Adipose tissue (tissue), 3 donors: ENCODE results near the gene ATG9B. TPM values are rescaled to one million over a fixed set of nuclear protein-coding genes. Genes with fewer than 3 reads are reported as not detected.
A peak's percentile ranks its signal among the peaks of the same experiment; 100 is the strongest.

Experiments
- H3K27ac ChIP-seq: one replicate; pipeline ENCODE4 v1.5.1; 2013; ENCODE audit warnings: low read depth, low read length
- WGBS, 3 donors: extraction: QIAGEN DNeasy Blood & Tissue Kit; methylation state at CpG; one replicate each; pipeline ENCODE4 v1.1.7; 2013; 5-methylcytosine and 5-hydroxymethylcytosine counted together
- polyA plus RNA-seq, 3 donors: library from polyadenylated mRNA; stranded (reverse); fragments of 200-250 nt; gene quantifications; one replicate each; pipeline ENCODE4 v1.2.3, GENCODE V29; 2013
- donor health status: healthy with polysubstance abuse.
- donor health status: Bipolar disorder and iron deficiency.
- donor health status: healthy.

ATG9B gene
- polyA plus RNA-seq, 3 donors: 0.11 to 2.1 (median 0.37) TPM

GRCh38 chr7:151060416-151061212 is 36.3 kb upstream of the ATG9B start:
- no peak overlapping the region for H3K27ac ChIP-seq
- 10 to 18% (median 16%) methylated on average over 17 to 21 of the region's 21 CpGs for WGBS, 3 donors

DNA sequence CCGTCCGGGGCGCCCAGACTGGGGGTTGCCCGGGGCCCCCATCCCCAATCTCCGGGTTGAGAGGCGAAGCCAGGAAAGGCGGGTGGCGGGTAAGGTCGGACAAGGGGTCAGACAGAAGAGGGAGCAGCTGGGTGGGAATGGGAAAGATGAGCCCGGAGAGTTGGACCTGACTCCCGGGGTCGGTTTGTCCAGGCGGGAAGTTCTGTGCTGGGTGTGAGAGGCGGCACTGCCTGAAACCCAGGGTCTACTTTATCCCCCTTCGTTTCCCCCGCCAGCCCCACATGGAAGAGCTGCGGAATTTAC is 35.8 kb upstream of the ATG9B start:
- H3K27ac ChIP-seq: peak overlapping the region; percentile 33
- WGBS, 3 donors: 1 to 6% (median 4%) methylated on average over 16 to 17 of the region's 17 CpGs

GRCh38 chr7:151059367-151060112 is 35.2 kb upstream of the ATG9B start, which contains the start of gene SLC4A2:
TSS of gene SLC4A2 (plus strand) at chr7:151059589. CDS start at chr7:151061988, 2,399 bp downstream.
- H3K27ac ChIP-seq: peak within 1 kb of the TSS; percentile 63
- 0 to 1% (median 1%) methylated on average over 35 to 75 of the region's 75 CpGs for WGBS, 3 donors

- peak overlapping the region; percentile 63 for H3K27ac ChIP-seq
- WGBS, 3 donors: 4 to 6% (median 6%) methylated on average over 18 of the region's 18 CpGs
These were observed 34.6 kb upstream of the ATG9B start for GRCh38 chr7:151058781-151059366.

GRCh38 chr7:151057989-151058780 is 33.9 kb upstream of the ATG9B start:
- 0 to 1% (median 1%) methylated on average over 46 of the region's 46 CpGs for WGBS, 3 donors
- peak overlapping the region; percentile 63 for H3K27ac ChIP-seq

- 0% methylated on average over 30 of the region's 30 CpGs for WGBS, 3 donors
These were observed 33.3 kb upstream of the ATG9B start, which contains the start of gene CDK5 for GRCh38 chr7:151057506-151057988. TSS of gene CDK5 (minus strand) at chr7:151057897. CDS start at chr7:151057848, 49 bp downstream.

DNA sequence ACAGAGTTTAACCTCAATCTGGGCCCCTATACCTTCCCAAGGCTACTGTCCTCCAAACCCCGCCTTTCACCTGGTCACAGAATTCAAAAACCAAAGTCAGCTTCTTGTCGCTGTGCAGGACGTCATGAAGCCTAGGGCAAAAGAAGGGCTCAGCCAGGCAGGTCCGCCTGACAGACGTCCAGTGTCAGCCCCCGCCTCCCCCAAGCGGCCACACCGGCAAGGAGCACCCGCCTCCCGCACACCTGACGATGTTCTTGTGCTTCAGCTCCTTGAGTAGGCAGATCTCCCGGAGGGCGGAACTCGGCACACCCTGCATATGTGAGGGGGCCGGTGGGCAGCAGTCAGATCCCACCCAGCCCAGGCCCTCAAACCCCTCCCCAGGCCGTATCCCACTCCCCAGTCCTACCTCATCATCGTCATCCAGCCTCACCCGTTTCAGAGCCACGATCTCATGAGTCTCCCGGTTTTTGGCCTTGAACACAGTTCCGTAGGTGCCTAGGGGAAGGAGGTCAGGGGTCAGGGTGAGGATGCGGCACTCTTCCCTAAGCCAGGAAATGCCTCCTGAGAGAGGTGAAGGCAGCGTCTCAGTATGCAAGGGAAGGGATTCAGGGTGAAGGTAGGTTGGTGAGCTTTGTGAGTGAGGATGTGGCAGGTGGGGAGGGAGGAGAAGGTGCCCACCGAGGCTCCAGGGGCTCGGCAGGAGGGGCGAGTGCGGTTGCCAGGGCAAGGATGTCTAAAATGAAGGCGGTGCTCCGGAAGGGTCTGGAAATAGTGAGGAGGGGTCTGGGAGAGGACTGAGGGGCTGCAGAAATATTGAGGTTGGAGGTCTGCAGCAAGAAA is 32.6 kb upstream of the ATG9B start:
- H3K27ac ChIP-seq: no peak overlapping the region
- WGBS, 3 donors: 24 to 43% (median 38%) methylated on average over 29 of the region's 29 CpGs

More at GRCh38 chr7:151057506-151057988, 33.3 kb upstream of the ATG9B start, which contains the start of gene CDK5:
- H3K27ac ChIP-seq: peak within 1 kb of the TSS; percentile 63

DNA sequence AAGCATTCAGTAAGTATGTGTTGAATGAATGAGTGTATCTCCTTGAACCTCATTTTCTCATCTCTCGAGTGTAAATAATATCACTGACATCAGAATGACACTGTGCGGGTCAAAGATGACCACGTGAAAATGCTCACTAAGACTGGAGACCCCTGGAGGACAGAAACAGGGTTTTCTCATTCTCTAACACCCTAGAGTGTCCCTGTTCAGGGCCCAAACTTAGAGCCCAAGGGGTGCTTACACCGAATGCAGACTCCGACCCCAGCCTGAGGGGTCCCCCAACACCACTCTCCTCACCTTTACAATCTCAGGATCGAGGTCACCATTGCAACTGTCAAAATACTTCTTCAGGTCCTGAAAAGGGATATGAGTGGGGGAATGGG is 32.0 kb upstream of the ATG9B start:
- H3K27ac ChIP-seq: no peak overlapping the region
- 79 to 94% (median 90%) methylated on average over 6 of the region's 6 CpGs for WGBS, 3 donors

DNA sequence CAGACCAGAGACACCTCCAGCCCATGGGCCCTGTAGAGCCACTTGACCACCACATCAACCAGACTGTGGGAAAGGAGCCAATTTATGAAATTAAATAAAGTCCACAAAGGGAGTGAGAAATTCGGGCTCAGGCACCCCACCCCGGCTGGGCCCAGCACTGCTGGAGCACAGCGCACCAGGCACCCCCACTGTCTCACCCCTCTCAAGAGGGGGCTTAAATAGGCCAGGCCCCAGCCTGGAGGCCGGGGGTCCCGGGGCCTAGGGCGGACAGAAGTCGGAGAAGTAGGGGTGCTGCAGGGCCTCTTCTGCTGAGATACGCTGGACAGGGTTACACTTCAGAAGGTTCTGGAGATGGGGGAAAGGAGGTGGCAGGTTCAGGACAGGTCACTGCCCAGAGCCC is 29.5 kb upstream of the ATG9B start:
- no peak overlapping the region for H3K27ac ChIP-seq
- 87 to 93% (median 87%) methylated on average over 7 to 8 of the region's 8 CpGs for WGBS, 3 donors

- no peak overlapping the region for H3K27ac ChIP-seq
- 62 to 82% (median 68%) methylated on average over 4 of the region's 4 CpGs for WGBS, 3 donors
These were observed 28.8 kb upstream of the ATG9B start for GRCh38 chr7:151053096-151053495.

DNA sequence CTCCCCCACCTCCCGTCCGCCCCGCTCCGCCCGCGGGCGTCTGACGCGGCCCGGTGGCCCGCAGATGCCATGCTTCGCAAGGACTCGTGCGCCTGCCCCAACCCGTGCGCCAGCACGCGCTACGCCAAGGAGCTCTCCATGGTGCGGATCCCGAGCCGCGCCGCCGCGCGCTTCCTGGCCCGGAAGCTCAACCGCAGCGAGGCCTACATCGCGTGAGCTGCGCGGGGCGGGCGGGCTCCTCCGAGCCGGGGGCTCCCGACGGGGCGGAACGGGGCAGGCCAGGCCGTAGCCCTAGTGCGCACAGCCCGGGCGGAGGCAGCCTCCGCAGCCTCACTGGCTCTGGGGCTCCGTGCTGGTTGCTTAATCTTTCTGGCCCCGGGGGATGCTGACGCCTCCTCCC is 26.8 kb upstream of the ATG9B start:
- no peak overlapping the region for H3K27ac ChIP-seq
- 2 to 3% (median 2%) methylated on average over 43 to 50 of the region's 50 CpGs for WGBS, 3 donors

- WGBS, 3 donors: 89 to 91% (median 90%) methylated on average over 38 of the region's 38 CpGs
- H3K27ac ChIP-seq: no peak overlapping the region
These were observed 24.7 kb upstream of the ATG9B start for GRCh38 chr7:151048911-151049463.

DNA sequence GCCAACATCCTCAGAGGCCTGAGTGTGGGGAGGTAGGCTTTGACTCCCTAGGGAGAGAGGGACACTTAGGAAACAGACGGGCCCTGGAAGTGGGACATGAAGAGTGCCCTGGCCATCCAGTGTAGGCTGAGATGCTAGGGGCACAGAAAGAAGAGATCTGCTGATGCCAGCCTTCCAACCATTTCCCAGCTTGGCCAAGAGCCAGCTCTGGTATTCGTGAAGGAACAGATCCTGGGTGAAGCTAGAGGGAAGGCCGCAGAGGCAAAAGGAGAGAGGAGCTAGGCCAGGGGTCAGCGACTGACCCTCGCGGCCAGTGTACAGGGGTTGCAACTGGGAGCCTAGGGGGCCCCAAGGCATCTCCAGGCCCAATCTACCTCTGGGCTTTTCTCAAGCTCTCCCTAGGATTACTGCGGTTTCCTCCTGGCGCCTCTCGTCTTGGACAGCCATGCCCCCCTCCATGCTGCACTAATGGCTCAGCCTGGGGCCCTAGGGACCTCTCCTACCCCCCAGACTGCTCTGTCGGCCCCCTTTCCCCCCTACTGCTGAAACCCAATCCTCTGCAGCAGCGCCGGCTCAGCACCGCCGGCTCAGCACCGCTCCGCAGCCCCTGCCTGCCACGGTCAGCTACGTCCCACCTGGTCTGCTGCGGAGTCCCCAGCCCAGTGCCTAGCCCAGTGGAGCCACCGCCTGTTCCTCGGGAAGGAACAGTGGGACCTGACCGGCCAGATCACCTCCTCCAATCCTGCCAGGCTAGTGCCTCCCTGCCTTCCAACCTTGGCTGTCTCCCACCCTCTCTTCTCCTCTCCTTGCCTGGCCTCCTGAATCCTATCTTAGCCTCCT is 23.9 kb upstream of the ATG9B start, which contains the start of gene ASIC3:
Gene ASIC3, plus strand, starts transcription at position 556 of the 840 bp plus-strand sequence. CDS start 355 bp downstream, outside the sequence.
- 74 to 80% (median 77%) methylated on average over 22 of the region's 22 CpGs for WGBS, 3 donors

GRCh38 chr7:151046603-151047573 is 22.6 kb upstream of the ATG9B start:
- H3K27ac ChIP-seq: no peak overlapping the region
- 40 to 64% (median 44%) methylated on average over 14 of the region's 14 CpGs for WGBS, 3 donors

More for the DNA sequence above, 23.9 kb upstream of the ATG9B start, which contains the start of gene ASIC3:
- H3K27ac ChIP-seq: no peak within 1 kb of the TSS

DNA sequence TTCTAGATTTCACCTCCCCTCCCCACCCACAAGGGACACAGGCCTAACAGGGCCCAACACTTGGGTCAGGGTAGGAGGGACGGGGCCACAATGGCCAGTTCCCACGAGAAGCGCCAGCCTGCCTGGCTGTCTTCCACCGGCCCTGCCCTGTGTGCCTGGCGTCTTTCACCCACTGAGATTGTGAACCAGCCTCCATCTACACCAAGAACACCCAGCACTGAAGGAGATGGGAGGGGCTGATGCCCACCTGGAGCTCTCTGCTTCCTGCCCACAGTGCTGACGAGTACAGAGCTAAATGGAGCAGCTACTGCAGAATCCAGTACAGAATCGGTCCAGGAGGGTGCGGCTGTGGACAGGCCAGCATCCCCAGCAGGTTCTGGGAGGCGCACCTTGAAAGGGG is 21.7 kb upstream of the ATG9B start:
- 80 to 87% (median 82%) methylated on average over 9 of the region's 9 CpGs for WGBS, 3 donors
- no peak overlapping the region for H3K27ac ChIP-seq
